HK-2 (cell line): ENCODE measurements around the gene MLKL.

ENCODE experiments used
- DNase-seq: peaks from one replicate; pipeline ENCODE4 v3.0.0-alpha.2; 2018; ENCODE audit not compliant: unreplicated experiment

Gene MLKL

GRCh38 chr16:74700438-74701225, at the start of gene MLKL:
TSS of gene MLKL (minus strand) at chr16:74700862. CDS start at chr16:74695757, 5,105 bp downstream.
- peak; percentile 66 for DNase-seq

GRCh38 chr16:74749291-74750055, 48.8 kb upstream of the MLKL start:
- DNase-seq: no peak

- DNase-seq: no peak
These were observed 48.0 kb upstream of the MLKL start for GRCh38 chr16:74748616-74749026.

- DNase-seq: no peak
These were observed 47.3 kb upstream of the MLKL start for GRCh38 chr16:74747716-74748615.

GRCh38 chr16:74745926-74746325, 45.3 kb upstream of the MLKL start:
- no peak for DNase-seq

GRCh38 chr16:74745109-74745615, 44.5 kb upstream of the MLKL start:
- DNase-seq: no peak

- no peak for DNase-seq
These were observed 43.9 kb upstream of the MLKL start for GRCh38 chr16:74744566-74744965.

- DNase-seq: peak; percentile 84
These were observed 43.1 kb upstream of the MLKL start for GRCh38 chr16:74743668-74744299.

- no peak for DNase-seq
These were observed 42.5 kb upstream of the MLKL start for GRCh38 chr16:74743045-74743667.

- no peak for DNase-seq
These were observed 41.4 kb upstream of the MLKL start for GRCh38 chr16:74742051-74742481.

GRCh38 chr16:74740795-74741304, 40.2 kb upstream of the MLKL start:
- no peak for DNase-seq

- no peak for DNase-seq
These were observed 38.6 kb upstream of the MLKL start for GRCh38 chr16:74739275-74739674.

- DNase-seq: no peak
These were observed 38.2 kb upstream of the MLKL start for GRCh38 chr16:74738816-74739215.

GRCh38 chr16:74738113-74738541, 37.5 kb upstream of the MLKL start:
- peak; percentile 68 for DNase-seq

GRCh38 chr16:74737521-74737920, 36.9 kb upstream of the MLKL start:
- no peak for DNase-seq

- no peak for DNase-seq
These were observed 36.0 kb upstream of the MLKL start for GRCh38 chr16:74736531-74737157.

- DNase-seq: no peak
These were observed 34.9 kb upstream of the MLKL start for GRCh38 chr16:74735554-74735953.

GRCh38 chr16:74735162-74735452, 34.4 kb upstream of the MLKL start:
- DNase-seq: no peak

- DNase-seq: no peak
These were observed 33.9 kb upstream of the MLKL start for GRCh38 chr16:74734361-74735161.
